Kidney tubule cell (primary cell): ENCODE results near the gene BNC2.

ENCODE experiments used
- DNase-seq: peaks from one replicate; pipeline ENCODE4 v3.0.0-alpha.2; 2018; ENCODE audit warnings: low spot score

Gene BNC2

GRCh38 chr9:16413509-16414016 is 456.9 kb downstream of the BNC2 start:
- DNase-seq, result peak; percentile 76

GRCh38 chr9:16412740-16413139 is 457.7 kb downstream of the BNC2 start:
- no peak for DNase-seq

GRCh38 chr9:16411311-16411710 is 459.2 kb downstream of the BNC2 start:
- DNase-seq, result no peak

DNA sequence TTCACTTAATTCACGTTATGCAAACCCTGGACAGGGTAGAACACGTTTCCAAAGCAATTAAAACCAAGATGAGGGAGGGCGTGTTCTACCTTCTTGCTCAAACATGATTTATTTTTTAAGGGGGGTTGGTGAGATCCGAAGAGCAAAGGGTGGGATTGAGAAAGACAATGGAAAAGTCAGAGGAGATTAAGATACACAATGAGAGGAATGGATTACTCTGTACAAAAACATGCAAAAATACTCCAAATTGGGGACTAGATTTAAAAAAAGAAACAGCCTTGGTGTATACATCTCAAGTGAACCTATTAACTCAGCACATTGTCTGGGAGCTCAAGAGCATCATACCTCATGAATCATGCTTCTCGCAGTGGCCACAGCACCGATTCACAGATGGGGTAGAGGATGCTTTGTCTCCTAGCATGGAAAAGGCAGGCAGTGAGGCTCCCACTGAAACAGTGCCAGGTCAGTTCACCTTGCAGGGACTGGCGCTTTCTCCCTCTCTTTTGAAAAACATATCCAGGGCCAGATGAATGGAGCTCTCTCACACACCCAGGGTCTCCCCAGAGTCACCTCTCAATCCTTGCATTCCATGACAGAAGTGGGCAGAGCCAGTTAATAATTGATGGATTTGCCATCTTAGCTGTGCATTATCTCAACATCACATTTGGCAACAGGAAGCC is 459.7 kb downstream of the BNC2 start:
- peak; percentile 68 for DNase-seq

- DNase-seq, result no peak
Measured at GRCh38 chr9:16407617-16408016, 462.9 kb downstream of the BNC2 start.

DNA sequence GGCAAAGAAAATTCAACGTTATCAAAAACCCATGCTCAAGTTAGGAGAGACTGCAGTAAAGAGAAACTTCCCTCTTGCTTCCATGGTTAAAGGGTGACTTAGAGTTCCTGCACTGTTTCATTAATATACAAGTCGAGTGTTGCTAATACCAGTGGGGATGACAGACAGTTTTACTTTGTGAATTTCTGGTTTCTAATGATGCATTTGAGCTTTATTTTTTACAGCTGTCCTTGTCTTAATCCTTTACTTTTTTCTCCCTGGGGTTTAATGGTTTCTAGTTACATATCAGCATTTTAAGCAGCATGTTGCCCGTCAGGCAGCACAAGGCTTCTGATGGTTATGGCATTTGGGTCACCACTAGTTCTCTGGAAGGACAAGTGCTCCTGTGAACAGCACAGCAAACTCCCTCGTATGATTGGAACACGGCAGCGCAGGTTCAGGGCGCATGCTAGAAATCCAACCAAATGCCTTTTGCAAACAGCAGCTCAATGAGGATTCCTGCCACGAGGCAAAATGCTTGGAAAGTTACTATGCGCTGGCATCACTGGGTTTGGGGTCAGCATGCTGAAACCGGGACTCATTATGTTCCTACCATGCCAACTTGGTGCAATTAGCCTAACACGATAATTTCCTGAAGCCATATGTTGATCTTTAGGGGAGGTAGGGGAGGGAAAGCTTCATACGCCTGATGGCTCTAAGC is 463.8 kb downstream of the BNC2 start:
- DNase-seq, result no peak

DNA sequence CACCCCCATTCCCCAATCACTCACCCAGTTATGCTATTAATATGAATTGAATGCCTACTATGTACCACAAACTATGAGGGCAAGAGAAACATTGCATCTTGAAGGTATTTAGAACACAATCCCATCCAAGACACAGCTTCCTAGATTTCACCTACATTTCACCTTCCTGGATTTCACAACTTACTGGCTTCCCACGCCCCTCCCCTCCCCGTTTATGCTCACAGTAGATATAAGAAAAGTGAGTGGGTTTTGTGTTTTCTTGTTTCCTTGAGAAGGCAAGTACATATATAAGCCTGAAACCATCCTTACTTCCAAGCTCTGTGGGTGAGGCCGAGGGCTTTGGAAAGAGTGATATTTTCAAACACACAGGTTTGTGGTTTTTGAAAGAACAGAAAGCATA is 465.0 kb downstream of the BNC2 start:
- DNase-seq, result no peak

DNA sequence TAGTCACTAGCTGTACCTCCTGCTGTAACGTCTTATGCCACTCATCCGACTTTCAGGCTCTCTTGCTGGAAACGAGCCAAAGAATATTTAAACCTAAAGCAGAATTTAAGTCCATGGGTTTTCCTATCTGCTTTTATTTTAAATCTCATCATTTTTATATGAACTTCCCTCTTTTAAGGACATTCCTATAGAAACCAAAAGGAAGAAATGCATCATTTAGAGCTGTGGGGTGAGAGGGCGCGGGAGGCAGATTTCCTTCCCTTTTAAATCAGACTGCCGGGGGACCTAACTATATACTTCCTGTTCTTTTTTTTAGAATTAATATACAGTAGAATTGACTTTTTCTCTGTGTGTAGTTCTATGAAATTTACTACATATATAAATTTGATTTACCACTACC is 468.8 kb downstream of the BNC2 start:
- no peak for DNase-seq

GRCh38 chr9:16398691-16399090 is 471.8 kb downstream of the BNC2 start:
- no peak for DNase-seq

GRCh38 chr9:16396389-16396788 is 474.1 kb downstream of the BNC2 start:
- DNase-seq, result no peak

DNA sequence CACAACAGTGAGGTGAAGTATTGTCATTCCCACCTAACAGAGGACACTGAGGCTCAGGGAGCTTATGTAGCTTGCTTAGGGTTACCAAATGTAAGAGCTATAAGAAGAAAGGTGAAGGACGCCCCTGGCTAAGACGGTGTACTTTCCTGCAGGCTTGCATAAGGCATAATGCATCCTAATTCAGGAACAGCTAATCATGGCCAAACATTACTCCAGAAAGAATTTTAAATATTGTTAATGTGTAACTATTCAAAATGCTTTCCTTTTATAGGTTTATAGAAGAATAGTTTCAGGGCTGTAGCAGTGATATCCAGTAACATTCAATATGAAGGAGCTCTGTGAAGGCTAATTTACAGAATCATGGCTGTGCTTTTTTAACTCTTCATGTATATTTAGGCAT is 479.1 kb downstream of the BNC2 start:
- no peak for DNase-seq

GRCh38 chr9:16387382-16387781 is 483.1 kb downstream of the BNC2 start:
- DNase-seq, result peak; percentile 60

DNA sequence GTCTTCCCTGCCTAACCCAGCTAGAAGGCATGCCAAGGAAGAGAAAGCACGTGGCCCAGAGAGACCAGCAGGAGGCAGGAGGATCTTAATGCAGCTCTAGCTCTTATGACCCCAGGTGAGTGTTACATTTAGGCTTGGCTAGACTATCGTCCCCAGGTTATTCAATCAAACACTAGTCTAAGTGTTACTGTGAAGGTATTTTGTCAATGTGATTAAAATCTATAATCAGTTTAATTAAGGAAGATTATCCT is 483.7 kb downstream of the BNC2 start:
- no peak for DNase-seq

- DNase-seq, result peak; percentile 10
Measured at GRCh38 chr9:16386007-16386826, 484.3 kb downstream of the BNC2 start.

DNA sequence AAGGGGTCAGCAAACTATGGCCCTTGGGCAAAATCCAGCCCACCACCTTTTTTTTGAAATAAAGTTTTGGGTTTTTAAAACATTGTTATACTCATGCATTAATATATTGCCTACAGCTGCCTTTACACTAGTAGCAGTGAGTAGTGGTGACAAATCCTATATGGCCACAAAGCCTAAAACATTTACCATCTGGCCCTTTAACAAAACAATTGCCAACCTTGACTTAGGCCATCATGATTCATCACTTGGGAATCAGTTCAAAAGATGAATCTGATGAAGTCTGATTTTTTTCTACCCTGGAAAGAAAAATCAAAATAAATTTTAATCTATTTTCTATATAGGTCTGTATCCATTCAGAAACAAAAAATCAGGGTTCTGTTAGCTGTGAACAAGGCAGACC is 484.9 kb downstream of the BNC2 start:
- DNase-seq, result peak; percentile 64

- DNase-seq, result no peak
Measured at GRCh38 chr9:16384993-16385392, 485.5 kb downstream of the BNC2 start.

DNA sequence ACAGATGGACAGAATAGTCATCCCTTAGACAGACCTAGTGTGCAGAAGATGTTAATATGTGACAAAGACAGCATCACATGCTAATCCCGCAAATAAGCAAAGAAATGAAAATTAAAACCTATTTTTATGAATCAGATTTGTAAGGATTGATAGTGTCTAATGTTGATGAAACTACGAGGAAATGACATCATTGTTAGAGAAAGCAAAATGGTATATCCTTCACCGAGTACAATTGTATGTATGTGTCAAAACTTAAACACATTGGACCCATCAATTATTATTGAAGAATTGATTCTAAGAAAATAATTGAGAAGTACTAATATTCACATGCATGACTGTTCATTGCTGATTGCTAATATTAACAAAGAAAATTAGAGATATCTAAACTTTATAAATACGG is 493.2 kb downstream of the BNC2 start:
- no peak for DNase-seq

DNA sequence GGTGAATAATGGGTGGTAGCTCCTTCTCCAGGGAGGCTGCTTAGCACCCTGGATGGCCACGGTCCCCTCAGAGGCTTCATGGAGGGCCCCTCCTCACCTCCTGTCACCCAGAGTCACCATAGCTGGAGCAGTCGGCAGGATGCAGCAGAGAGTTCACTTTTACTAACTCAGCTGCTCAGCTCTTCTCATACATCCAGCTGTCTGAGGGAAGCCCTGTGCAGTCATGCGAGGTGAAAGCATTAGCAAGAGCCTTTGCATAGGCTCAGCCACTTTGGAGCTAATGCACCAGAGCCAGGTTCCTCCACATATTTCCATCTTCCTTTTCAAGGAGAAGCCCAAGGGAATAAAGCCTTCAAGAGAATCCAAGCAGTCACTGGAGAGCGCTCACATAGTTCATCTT is 499.2 kb downstream of the BNC2 start:
- peak; percentile 71 for DNase-seq

DNA sequence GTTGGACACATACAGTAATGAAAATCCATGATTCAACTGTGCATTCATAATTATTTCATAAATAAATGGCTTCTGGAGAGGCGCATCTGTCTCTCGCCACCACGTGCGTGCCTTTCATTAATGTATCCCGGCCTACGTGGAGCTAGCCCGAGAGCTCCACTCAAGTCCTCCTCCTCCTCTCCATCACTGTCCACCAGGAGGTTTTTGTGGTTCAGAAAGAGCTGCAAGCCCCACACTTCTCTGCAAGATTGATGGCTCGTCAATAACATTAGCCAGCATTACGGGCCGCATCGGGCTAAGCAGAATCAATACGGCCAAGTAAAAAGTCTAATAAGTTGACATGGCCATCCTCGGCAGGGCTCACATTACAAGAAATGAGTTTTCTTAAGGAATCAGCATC is 499.8 kb downstream of the BNC2 start:
- DNase-seq, result no peak

GRCh38 chr9:16369427-16369826 is 501.0 kb downstream of the BNC2 start:
- no peak for DNase-seq

DNA sequence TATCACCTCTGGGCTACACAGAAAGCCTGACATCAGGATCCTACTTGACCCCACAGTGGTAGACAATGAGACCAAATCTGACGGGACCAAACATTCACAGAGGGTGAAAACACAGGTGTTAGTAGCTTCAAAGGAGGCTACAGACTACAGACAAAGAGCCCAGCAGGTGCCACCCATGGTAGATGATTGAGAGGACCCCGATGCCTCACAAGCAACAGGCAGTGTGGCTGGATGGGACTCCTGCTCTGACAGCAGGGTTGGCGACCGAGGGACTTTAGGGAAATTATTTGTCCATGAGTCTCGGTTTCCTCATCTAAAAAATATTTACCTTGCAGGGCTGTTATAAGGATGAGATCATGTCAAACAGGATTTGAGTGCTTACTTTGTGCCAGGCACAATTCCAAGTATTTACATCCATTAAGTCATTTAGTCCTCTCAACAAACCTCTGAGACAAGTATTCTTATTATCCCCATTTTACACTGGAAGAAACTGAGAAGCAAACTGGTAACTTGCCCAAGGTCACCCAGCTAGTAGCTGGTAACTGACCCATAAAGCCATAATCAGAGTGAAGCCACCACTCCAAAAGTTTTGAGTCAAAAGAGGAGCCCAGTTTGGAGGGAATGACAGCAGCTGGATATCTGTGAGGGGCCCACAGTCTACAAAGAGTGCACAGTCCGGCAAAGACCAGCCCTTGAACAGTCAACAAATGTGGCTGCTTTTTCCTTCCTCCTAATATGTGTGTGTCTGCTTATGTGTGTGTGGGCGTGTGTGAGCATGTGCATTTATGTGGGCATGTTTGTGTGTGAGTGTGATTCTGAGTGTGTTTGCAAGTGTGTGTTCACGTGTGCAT is 502.0 kb downstream of the BNC2 start:
- peak; percentile 85 for DNase-seq

GRCh38 chr9:16367605-16368231 is 502.8 kb downstream of the BNC2 start:
- DNase-seq, result peak; percentile 60
